ENCODE results near the gene OR52B2.
A peak's percentile ranks its signal among the peaks of the same experiment; 100 is the strongest.

Gene OR52B2

DNA sequence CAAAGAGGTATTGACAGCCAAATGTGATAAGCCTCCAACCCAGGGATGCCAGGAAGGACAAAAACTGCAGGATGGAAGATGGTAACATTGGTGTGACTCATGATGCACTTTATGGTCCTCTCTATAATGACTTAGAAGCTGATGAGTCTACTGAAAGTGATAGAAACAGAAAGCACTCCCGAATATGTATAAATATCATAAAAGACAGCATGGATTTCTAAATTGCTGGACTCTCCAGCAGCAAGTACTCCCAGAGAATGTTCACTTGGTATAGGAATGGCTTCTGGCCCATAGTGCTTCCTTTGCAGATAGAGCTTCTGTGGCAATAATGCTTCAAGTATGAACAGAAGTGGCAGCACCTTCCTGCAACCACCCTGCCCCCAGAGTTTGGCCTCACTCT is at the start of gene OR52B2:
Gene OR52B2, minus strand, starts transcription at position 101 of the 400 bp plus-strand sequence. Its CDS starts 0 bp downstream, at position 101.
- TF ChIP-seq, protein P1, sequence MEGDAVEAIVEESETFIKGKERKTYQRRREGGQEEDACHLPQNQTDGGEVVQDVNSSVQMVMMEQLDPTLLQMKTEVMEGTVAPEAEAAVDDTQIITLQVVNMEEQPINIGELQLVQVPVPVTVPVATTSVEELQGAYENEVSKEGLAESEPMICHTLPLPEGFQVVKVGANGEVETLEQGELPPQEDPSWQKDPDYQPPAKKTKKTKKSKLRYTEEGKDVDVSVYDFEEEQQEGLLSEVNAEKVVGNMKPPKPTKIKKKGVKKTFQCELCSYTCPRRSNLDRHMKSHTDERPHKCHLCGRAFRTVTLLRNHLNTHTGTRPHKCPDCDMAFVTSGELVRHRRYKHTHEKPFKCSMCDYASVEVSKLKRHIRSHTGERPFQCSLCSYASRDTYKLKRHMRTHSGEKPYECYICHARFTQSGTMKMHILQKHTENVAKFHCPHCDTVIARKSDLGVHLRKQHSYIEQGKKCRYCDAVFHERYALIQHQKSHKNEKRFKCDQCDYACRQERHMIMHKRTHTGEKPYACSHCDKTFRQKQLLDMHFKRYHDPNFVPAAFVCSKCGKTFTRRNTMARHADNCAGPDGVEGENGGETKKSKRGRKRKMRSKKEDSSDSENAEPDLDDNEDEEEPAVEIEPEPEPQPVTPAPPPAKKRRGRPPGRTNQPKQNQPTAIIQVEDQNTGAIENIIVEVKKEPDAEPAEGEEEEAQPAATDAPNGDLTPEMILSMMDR (conservative IDR thresholded peaks at IDR 0.05; ENCODE audit: low read depth, low read length) = no peak
- no peak within 1 kb of the TSS for H3K4me3 ChIP-seq (ENCODE audit: low read depth, low read length)
- no peak for DNase-seq (ENCODE audit: low read depth)

DNA sequence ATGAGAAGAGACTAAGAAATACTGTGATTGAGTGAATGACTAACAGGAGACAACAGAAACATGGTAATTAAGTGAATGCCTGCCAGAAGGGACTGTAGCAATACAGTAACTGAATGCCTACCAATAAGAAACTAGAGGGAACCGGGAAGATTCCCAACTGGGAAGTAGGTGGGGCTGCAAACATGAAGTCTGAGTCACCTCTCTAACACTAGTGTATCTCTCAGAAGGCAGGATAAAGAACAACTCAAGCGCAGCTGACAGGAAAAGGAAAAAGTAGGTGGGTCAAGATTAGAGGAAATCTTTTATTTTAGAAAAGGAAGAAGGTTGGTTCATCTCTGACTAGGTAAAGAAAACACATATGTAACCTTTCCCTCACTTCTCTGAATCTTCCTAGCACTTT is 49.2 kb upstream of the OR52B2 start:
- DNase-seq (ENCODE audit: low read depth) = peak; percentile 88
- TF ChIP-seq, protein P1 (conservative IDR thresholded peaks at IDR 0.05; ENCODE audit: low read depth, low read length) = no peak
- H3K4me3 ChIP-seq (ENCODE audit: low read depth, low read length) = no peak overlapping the region

DNA sequence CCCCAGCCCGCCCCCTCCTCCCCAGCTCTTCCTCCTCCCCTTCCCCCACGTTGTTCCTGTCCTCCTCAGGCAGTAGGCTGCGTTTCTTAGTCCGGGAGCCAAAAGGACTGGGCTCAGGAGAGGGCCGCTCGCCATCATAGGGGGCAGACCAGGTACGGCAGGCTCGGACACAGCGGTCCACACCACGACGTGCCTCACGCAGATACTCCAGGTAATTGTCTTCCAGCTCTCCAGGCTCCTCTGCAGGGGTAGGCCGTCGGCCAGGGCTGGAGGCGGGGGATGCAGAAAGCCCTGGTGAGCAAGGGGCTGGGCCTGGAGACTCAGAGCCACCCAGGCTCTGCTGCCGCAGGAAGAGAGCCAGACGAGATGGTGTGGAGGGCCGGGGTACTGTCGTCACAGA is 47.6 kb upstream of the OR52B2 start:
- no peak overlapping the region for H3K4me3 ChIP-seq (ENCODE audit: low read depth, low read length)
- TF ChIP-seq, protein P1 (conservative IDR thresholded peaks at IDR 0.05; ENCODE audit: low read depth, low read length) = no peak
- DNase-seq (ENCODE audit: low read depth) = no peak

GRCh38 chr11:6216501-6216900 is 46.4 kb upstream of the OR52B2 start:
- TF ChIP-seq, protein P1 (conservative IDR thresholded peaks at IDR 0.05; ENCODE audit: low read depth, low read length) = no peak
- H3K4me3 ChIP-seq (ENCODE audit: low read depth, low read length) = no peak overlapping the region
- no peak for DNase-seq (ENCODE audit: low read depth)

- no peak for DNase-seq (ENCODE audit: low read depth)
- TF ChIP-seq, protein P1 (conservative IDR thresholded peaks at IDR 0.05; ENCODE audit: low read depth, low read length) = no peak
- H3K4me3 ChIP-seq (ENCODE audit: low read depth, low read length) = no peak overlapping the region
Measured at GRCh38 chr11:6214530-6214929, 44.4 kb upstream of the OR52B2 start.

DNA sequence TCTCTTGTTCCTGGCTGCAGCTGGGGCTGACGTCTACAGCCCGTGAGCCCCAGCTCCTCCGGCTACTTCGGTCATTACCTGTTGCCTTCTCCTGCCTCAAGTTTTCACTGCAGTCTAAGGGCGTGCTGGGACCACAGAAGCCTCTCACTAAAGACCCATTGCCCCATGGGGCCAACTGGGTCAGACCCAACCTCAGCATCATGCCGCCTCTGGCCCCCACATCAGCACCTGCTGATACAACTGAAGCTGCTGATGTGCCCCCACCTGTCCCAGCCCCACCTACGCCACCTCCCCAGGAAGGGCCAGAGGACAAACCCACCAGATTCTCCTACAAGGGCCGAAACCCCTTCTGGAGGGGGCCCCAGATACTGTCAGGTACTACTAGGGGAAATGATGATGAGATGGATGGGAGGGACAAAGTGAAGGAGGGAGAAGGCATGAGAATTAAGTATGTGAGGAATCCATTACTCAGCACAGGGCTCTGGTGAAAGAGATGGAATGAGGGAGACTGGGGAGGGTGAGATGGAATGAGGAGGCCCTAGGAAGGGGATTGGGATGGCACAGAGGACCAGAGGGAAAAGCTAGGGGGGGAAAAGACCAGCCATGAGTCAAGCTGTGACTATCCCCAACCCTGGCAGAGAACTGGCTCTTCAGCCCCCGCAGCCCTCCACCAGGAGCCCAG is 40.3 kb upstream of the OR52B2 start:
- H3K4me3 ChIP-seq (ENCODE audit: low read depth, low read length) = no peak overlapping the region
- peak; percentile 14 for DNase-seq (ENCODE audit: low read depth)
- TF ChIP-seq, protein P1 (conservative IDR thresholded peaks at IDR 0.05; ENCODE audit: low read depth, low read length) = no peak

DNA sequence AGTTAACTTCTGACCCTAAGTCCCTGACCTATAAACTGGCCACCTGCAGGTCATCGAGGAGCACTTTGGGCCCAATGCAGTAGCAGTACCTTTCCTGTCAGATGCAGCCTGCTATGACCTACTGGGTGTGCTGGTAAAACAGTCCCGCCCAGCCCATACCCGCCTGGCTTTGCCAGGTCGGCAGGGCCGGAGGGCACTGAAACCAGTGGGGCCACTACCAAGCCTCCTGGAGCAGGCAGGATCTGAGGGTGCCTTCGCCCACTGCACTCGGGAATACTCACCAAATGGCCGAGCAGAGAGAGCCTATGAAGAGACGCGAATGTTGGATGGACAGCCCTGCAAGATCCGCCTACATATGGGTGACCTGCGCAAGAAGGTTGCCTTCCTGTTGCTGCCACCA is 39.7 kb upstream of the OR52B2 start:
- no peak overlapping the region for H3K4me3 ChIP-seq (ENCODE audit: low read depth, low read length)
- TF ChIP-seq, protein P1 (conservative IDR thresholded peaks at IDR 0.05; ENCODE audit: low read depth, low read length) = no peak
- no peak for DNase-seq (ENCODE audit: low read depth)
